Body of pancreas (tissue), 4 donors: ENCODE data around the gene PRKCB. TPM values are rescaled to one million over a fixed set of nuclear protein-coding genes. Genes with fewer than 3 reads are reported as not detected.
"Not testable (repeated sequence)": the region's sequence is repeated elsewhere in the genome, so short reads cannot be mapped to it uniquely, and the experiment has no call there.

Experiments used
- ATAC-seq: fragments of 150-250 bp; one replicate; pipeline ENCODE4 v1.9.1; 2016
- DNase-seq, 4 donors: peaks; one replicate each; pipeline ENCODE4 v3.0.0-alpha.2; 2019
- H3K27ac ChIP-seq, 4 donors: fragments of 200-600 bp; sonication (generic); 1 replicate in 3 of 4; 2 replicates in 1 of 4; pipeline versions ENCODE4 v1.5.1 to v1.6.1; 2016 to 2019; ENCODE audit warnings: mild to moderate bottlenecking in 1 of 4, mixed read lengths in 1 of 4, moderate library complexity in 1 of 4
- H3K27me3 ChIP-seq, 2 donors: fragments of 200-600 bp; sonication (generic); one replicate each; pipeline ENCODE4 v1.6.0; 2016; ENCODE audit warnings: mild to moderate bottlenecking in 1 of 2
- H3K36me3 ChIP-seq, 2 donors: fragments of 200-600 bp; sonication (generic); replicated peaks in 1 of 2; 2 replicates each; pipeline ENCODE4 v1.5.1; 2016; ENCODE audit warnings: low read depth in 2 of 2; ENCODE audit not compliant: insufficient read depth in 1 of 2
- H3K4me1 ChIP-seq: fragments of 200-600 bp; sonication (generic); one replicate; pipeline ENCODE4 v1.6.0; 2016
- H3K4me3 ChIP-seq, 2 donors: fragments of 200-600 bp; sonication (generic); 1 replicate in 1 of 2; 2 replicates in 1 of 2; pipeline ENCODE4 v1.5.1; 2016 to 2019
- H3K9me3 ChIP-seq, 3 donors: fragments of 200-600 bp; sonication (generic); 1 replicate in 2 of 3; 2 replicates in 1 of 3; pipeline ENCODE4 v1.5.1; 2016
- CTCF ChIP-seq, 7 experiments: fragments of 450-650 bp in 4 of 7; fragments of 200-600 bp in 3 of 7; sonication (generic) in 3 of 7; IDR thresholded peaks; one replicate each; pipeline ENCODE4 v1.5.1; 2016 to 2019; ENCODE audit warnings: antibody characterized with exemption in 7 of 7
- POLR2A ChIP-seq, 3 donors: fragments of 450-650 bp; IDR thresholded peaks; one replicate each; pipeline ENCODE4 v1.6.1; 2016; ENCODE audit warnings: antibody characterized with exemption in 3 of 3, mild to moderate bottlenecking in 2 of 3
- WGBS, 2 donors: methylation state at CpG; one replicate each; pipeline ENCODE4 v1.1.5; 2017; 5-methylcytosine and 5-hydroxymethylcytosine counted together
- intact Hi-C: fragments of 100-400 bp; cut with DNase I; formaldehyde crosslinking; loops from one replicate; pipeline ENCODE4 v1.15.1; 2023
- total RNA-seq, 2 donors: library from RNA; depleted of rRNA; stranded (reverse); fragments of >200 nt; gene quantifications; one replicate each; pipeline ENCODE4 v1.1.0, GENCODE V29; 2016

Gene PRKCB
- total RNA-seq, 2 donors from 2014 or later: 0.33 to 10.6 TPM

DNA sequence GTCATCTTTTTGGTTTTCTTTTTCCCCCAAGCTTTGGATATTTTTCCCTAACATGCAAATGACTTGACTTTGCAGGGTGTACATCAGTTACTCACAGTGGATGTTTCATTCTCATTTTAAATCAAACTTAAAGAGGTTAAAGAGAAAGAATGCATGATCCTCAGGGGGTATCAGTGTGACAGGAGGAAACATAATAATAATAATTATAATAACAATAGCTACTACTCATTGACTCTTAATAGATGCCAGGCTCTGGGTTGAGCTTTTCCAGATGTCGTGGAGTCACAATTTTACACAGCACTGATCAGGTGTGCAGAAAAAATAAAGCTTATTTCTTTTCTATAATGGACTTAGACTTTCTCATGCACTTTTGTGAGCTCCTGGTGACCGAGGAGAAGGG lies 263.1 kb downstream of the PRKCB start:
- no peak overlapping the region for H3K27ac ChIP-seq
- no peak overlapping the region for H3K4me3 ChIP-seq
- DNase-seq (no peak), ATAC-seq (no peak)
- H3K36me3 ChIP-seq: no peaks in the 10 kb centered on the region
- no peaks in the 10 kb centered on the region for H3K4me1 ChIP-seq
- no peak for TF ChIP-seq CTCF (IDR thresholded peaks at IDR 0.05)
- TF ChIP-seq POLR2A (IDR thresholded peaks at IDR 0.05): no peak
- WGBS, 2 donors: 27 to 38% methylated on average over 2 of the region's 2 CpGs
- no peaks in the 10 kb centered on the region for H3K9me3 ChIP-seq
- intact Hi-C loops: no loop called here
- H3K27me3 ChIP-seq: no peaks in the 10 kb centered on the region

- Histone ChIP-seq H3K9me3 (no peaks in the 10 kb centered on the region), H3K27me3 (no peaks in the 10 kb centered on the region), H3K4me1 (no peaks in the 10 kb centered on the region), H3K27ac (no peak overlapping the region), H3K36me3 (no peaks in the 10 kb centered on the region), H3K4me3 (no peak overlapping the region)
- no peak for DNase-seq
- no peak for ATAC-seq
- intact Hi-C loops: no loop called here
- 65% methylated on average over 2 of the region's 2 CpGs for WGBS, 2 donors
- TF ChIP-seq POLR2A (IDR thresholded peaks at IDR 0.05) (no peak), CTCF (IDR thresholded peaks at IDR 0.05) (no peak)
These were observed 265.6 kb downstream of the PRKCB start for GRCh38 chr16:24101431-24101830.

- no peak for TF ChIP-seq CTCF (IDR thresholded peaks at IDR 0.05)
- no peak for TF ChIP-seq POLR2A (IDR thresholded peaks at IDR 0.05)
- DNase-seq: no peak
- Histone ChIP-seq H3K27me3 (no peaks in the 10 kb centered on the region), H3K36me3 (no peaks in the 10 kb centered on the region), H3K9me3 (no peaks in the 10 kb centered on the region), H3K4me1 (no peaks in the 10 kb centered on the region), H3K4me3 (no peak overlapping the region), H3K27ac (no peak overlapping the region)
- WGBS, 2 donors: 66 to 67% methylated on average over 4 of the region's 4 CpGs
- intact Hi-C loops: no loop called here
- no peak for ATAC-seq
These were observed 266.5 kb downstream of the PRKCB start for GRCh38 chr16:24102209-24102660.

GRCh38 chr16:24105471-24105870 lies 269.7 kb downstream of the PRKCB start:
- WGBS, 2 donors: 80 to 90% methylated on average over 2 of the region's 2 CpGs
- H3K4me1 ChIP-seq, H3K27ac ChIP-seq, DNase-seq, H3K27me3 ChIP-seq, H3K36me3 ChIP-seq, intact Hi-C loops, H3K4me3 ChIP-seq, H3K9me3 ChIP-seq, ATAC-seq: not testable (repeated sequence)

GRCh38 chr16:24108090-24108489 lies 272.3 kb downstream of the PRKCB start:
- H3K36me3 ChIP-seq, H3K9me3 ChIP-seq, ATAC-seq, H3K27me3 ChIP-seq, H3K27ac ChIP-seq, H3K4me3 ChIP-seq, H3K4me1 ChIP-seq, DNase-seq, intact Hi-C loops: not testable (repeated sequence)
- WGBS, 2 donors: 59 to 70% methylated on average over 1 of the region's 1 CpG

DNA sequence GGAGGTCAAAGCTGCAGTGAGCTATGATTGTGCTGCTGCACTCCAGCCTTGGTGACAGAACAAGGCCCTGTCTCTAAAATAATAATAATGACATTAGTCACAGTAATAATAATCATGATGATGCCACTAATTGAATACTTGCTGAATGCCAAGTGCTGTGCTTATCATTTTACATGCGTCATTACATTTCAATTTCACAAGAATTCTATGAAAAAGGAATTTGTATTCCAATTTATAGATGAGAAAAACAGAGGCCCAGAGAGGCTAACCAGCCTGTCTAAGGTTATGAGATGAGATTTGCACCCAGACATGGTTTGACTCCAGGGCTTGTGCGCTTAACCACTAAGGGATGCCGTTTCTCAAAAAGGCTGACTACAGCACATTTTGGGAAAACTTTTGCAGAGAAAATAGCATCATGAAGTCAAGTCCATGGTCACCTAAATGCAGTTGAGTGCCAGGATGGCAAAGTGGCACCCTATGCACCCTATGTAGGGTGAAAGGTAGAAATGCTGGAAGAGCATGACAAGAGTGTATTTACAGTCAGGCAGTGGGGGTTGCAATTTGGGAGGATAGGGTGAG lies 276.0 kb downstream of the PRKCB start:
- no peaks in the 10 kb centered on the region for H3K27me3 ChIP-seq
- TF ChIP-seq POLR2A (IDR thresholded peaks at IDR 0.05) (no peak), CTCF (IDR thresholded peaks at IDR 0.05) (no peak)
- no peak for DNase-seq
- intact Hi-C loops: no loop called here
- peaks cover 8% of the 10 kb centered on the region for H3K4me1 ChIP-seq
- H3K27ac ChIP-seq: no peak overlapping the region
- no peak for ATAC-seq
- no peak overlapping the region for H3K4me3 ChIP-seq
- H3K36me3 ChIP-seq: no peaks in the 10 kb centered on the region
- 81 to 88% methylated on average over 3 of the region's 3 CpGs for WGBS, 2 donors
- H3K9me3 ChIP-seq: no peaks in the 10 kb centered on the region
